K562 (cell line): ENCODE measurements around the gene NRXN3.

ENCODE experiments used
- JUND ChIP-seq, 2 experiments: IDR thresholded peaks; 2 replicates in 1 of 2; 3 replicates in 1 of 2; pipeline ENCODE4 v1.6.1; 2011; ENCODE audit warnings: borderline replicate concordance in 2 of 2, low read depth in 2 of 2, low read length in 2 of 2, improper control_type of control experiment in 1 of 2, missing biosample characterization in 1 of 2, missing genetic modification characterization in 1 of 2, missing genetic modification reagents in 1 of 2
- KDM1A ChIP-seq, 2 experiments: fragments of 450-650 bp; IDR thresholded peaks; 2 replicates each; pipeline ENCODE4 v1.6.1; 2016; ENCODE audit warnings: mild to moderate bottlenecking in 2 of 2
- POLR2A ChIP-seq: fragments of 450-650 bp; conservative IDR thresholded peaks from 2 replicates; pipeline ENCODE4 v1.6.1; 2016
- RAD51 ChIP-seq: fragments of 450-650 bp; IDR thresholded peaks from 2 replicates; pipeline ENCODE4 v1.7.1; 2016; ENCODE audit warnings: low read depth, mild to moderate bottlenecking, borderline replicate concordance
- SMC3 ChIP-seq: conservative IDR thresholded peaks from 2 replicates; pipeline ENCODE4 v1.6.1; 2011; ENCODE audit warnings: low read depth, low read length, improper control_type of control experiment; ENCODE audit not compliant: insufficient read depth
- SPI1 ChIP-seq: IDR thresholded peaks from 2 replicates; pipeline ENCODE4 v1.6.1; 2011; ENCODE audit warnings: low read depth, low read length, control low read depth, borderline replicate concordance
- ZNF766 ChIP-seq: fragments of 200-800 bp; sonication (Bioruptor generic); conservative IDR thresholded peaks from 2 replicates; pipeline ENCODE4 v1.6.1; 2016; ENCODE audit warnings: missing genetic modification characterization, missing compliant biosample characterization
- TF ChIP-seq, protein P1 (sequence below), 2 experiments: fragments of 450-650 bp in 1 of 2; sonication (generic) in 1 of 2; formaldehyde crosslinking in 1 of 2; IDR thresholded peaks in 1 of 2; conservative IDR thresholded peaks in 1 of 2; 2 replicates each; pipeline versions ENCODE4 v1.6.1 to v1.8.1; 2016 to 2023; ENCODE audit warnings: mild to moderate bottlenecking in 2 of 2, moderate library complexity in 2 of 2, inconsistent platforms in 1 of 2, missing genetic modification reagents in 1 of 2
- TF ChIP-seq, protein P2 (sequence below): fragments of 450-650 bp; conservative IDR thresholded peaks from 2 replicates; pipeline ENCODE4 v1.6.1; 2016; ENCODE audit warnings: missing genetic modification characterization, low read depth, mild to moderate bottlenecking, control low read depth, missing compliant biosample characterization
- TF ChIP-seq, protein P3 (sequence below), 3 experiments: IDR thresholded peaks in 2 of 3; conservative IDR thresholded peaks in 1 of 3; 2 replicates each; pipeline ENCODE4 v1.5.1; 2011 to 2012; ENCODE audit warnings: low read length in 3 of 3, mild to moderate bottlenecking in 3 of 3, control low read depth in 2 of 3, improper control_type of control experiment in 1 of 3, inconsistent platforms in 1 of 3, low read depth in 1 of 3, mixed read lengths in 1 of 3, moderate library complexity in 1 of 3; ENCODE audit not compliant: insufficient read depth in 2 of 3
- TF ChIP-seq, protein P4 (sequence below): fragments of 450-650 bp; IDR thresholded peaks from one replicate; pipeline ENCODE4 v1.6.1; 2018; ENCODE audit warnings: mild to moderate bottlenecking, moderate library complexity; ENCODE audit not compliant: partially characterized antibody

DNA sequence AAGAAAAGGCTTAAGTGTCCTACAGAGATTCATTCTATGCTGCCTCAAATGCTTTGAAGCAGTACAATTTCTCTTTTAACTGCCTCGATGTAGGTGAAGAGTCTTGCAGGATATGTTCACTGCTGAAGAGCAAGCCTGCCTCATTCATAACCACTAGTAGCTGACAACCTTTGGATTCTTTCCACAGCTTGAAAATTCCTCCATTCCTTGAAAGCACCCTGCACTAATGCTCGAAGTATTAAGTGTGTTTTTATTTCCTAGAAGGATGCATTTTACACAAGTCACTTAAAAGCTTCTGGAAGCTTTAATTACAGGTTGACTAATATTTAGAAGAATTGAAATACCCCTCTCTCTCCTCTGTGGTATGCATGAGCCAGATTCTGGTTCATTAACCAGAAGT lies 1611.7 kb downstream of the NRXN3 start:
- TF ChIP-seq, protein P1, sequence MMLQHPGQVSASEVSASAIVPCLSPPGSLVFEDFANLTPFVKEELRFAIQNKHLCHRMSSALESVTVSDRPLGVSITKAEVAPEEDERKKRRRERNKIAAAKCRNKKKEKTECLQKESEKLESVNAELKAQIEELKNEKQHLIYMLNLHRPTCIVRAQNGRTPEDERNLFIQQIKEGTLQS (IDR thresholded peaks at IDR 0.05), result no peak
- TF ChIP-seq, protein P1 (CRISPR knock-in tag; conservative IDR thresholded peaks at IDR 0.05), result no peak
- TF ChIP-seq, protein P2, sequence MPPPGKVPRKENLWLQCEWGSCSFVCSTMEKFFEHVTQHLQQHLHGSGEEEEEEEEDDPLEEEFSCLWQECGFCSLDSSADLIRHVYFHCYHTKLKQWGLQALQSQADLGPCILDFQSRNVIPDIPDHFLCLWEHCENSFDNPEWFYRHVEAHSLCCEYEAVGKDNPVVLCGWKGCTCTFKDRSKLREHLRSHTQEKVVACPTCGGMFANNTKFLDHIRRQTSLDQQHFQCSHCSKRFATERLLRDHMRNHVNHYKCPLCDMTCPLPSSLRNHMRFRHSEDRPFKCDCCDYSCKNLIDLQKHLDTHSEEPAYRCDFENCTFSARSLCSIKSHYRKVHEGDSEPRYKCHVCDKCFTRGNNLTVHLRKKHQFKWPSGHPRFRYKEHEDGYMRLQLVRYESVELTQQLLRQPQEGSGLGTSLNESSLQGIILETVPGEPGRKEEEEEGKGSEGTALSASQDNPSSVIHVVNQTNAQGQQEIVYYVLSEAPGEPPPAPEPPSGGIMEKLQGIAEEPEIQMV (tag), result no peak
- TF ChIP-seq SMC3 (no peak), POLR2A (no peak), JUND (IDR thresholded peaks at IDR 0.05; ENCODE audit: borderline replicate concordance, low read depth, low read length) (no peak), JUND (tag; IDR thresholded peaks at IDR 0.05; ENCODE audit: borderline replicate concordance, low read depth, low read length) (no peak), KDM1A (IDR thresholded peaks at IDR 0.05) (no peak), SPI1 (no peak), RAD51 (no peak), ZNF766 (CRISPR knock-in tag) (no peak)
- TF ChIP-seq, protein P3, sequence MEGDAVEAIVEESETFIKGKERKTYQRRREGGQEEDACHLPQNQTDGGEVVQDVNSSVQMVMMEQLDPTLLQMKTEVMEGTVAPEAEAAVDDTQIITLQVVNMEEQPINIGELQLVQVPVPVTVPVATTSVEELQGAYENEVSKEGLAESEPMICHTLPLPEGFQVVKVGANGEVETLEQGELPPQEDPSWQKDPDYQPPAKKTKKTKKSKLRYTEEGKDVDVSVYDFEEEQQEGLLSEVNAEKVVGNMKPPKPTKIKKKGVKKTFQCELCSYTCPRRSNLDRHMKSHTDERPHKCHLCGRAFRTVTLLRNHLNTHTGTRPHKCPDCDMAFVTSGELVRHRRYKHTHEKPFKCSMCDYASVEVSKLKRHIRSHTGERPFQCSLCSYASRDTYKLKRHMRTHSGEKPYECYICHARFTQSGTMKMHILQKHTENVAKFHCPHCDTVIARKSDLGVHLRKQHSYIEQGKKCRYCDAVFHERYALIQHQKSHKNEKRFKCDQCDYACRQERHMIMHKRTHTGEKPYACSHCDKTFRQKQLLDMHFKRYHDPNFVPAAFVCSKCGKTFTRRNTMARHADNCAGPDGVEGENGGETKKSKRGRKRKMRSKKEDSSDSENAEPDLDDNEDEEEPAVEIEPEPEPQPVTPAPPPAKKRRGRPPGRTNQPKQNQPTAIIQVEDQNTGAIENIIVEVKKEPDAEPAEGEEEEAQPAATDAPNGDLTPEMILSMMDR (IDR thresholded peaks at IDR 0.05 in 2 of 3, conservative IDR thresholded peaks at IDR 0.05 in 1 of 3; ENCODE audit: insufficient read depth in 2 of 3, low read depth in 1 of 3, low read length in 3 of 3), result no peak
- TF ChIP-seq, protein P4, sequence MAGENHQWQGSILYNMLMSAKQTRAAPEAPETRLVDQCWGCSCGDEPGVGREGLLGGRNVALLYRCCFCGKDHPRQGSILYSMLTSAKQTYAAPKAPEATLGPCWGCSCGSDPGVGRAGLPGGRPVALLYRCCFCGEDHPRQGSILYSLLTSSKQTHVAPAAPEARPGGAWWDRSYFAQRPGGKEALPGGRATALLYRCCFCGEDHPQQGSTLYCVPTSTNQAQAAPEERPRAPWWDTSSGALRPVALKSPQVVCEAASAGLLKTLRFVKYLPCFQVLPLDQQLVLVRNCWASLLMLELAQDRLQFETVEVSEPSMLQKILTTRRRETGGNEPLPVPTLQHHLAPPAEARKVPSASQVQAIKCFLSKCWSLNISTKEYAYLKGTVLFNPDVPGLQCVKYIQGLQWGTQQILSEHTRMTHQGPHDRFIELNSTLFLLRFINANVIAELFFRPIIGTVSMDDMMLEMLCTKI, result no peak
